ENCODE results near the gene WDR41.

GRCh38 chr5:77491783-77492652 lies at the start of gene WDR41:
- TF ChIP-seq CTCF (conservative IDR thresholded peaks at IDR 0.05), result peak; percentile 99
- TF ChIP-seq ZFX (IDR thresholded peaks at IDR 0.05), result peak; percentile 57
